PC-3 (cell line): Measurements from ENCODE around the gene KLHDC2. TPM values are rescaled to one million over a fixed set of nuclear protein-coding genes. Genes with fewer than 3 reads are reported as not detected.
"Not testable (repeated sequence)": the region's sequence is repeated elsewhere in the genome, so short reads cannot be mapped to it uniquely, and the experiment has no call there.

Experiments
- ATAC-seq: fragments of 200-7000 bp; cut with Tn5 transposase; 2 replicates; pipeline ENCODE4 v1.9.1; 2020; ENCODE audit warnings: mild to moderate bottlenecking, moderate library complexity
- BruUV-seq: library from RNA; stranded (reverse); fragments of 400-500 nt; replicated peaks from 2 replicates; lab custom pipeline; 2021; lab: Mats Ljungman, UMichigan
- CTCF ChIA-PET: fragments of 300-600 bp; sonication (Branson Sonifier 250); formaldehyde crosslinking; loops from one replicate; lab custom pipeline; 2022; ENCODE audit warnings: antibody characterized with exemption; lab: Charles Lee
- POLR2A ChIA-PET: fragments of 300-600 bp; sonication (Branson Sonifier 250); formaldehyde crosslinking; loops from one replicate; lab custom pipeline; 2022; ENCODE audit warnings: antibody characterized with exemption; ENCODE audit not compliant: unreplicated experiment; lab: Charles Lee
- DNase-seq: peaks from one replicate; pipeline ENCODE4 v3.0.0-alpha.2; 2015
- H2AFZ ChIP-seq: fragments of 300-600 bp; sonication (generic); 2 replicates; pipeline ENCODE4 v1.6.0; 2016; ENCODE audit warnings: antibody characterized with exemption, low read length
- H3F3A ChIP-seq: fragments of 300-600 bp; sonication (generic); one replicate; pipeline ENCODE4 v1.6.0; 2017; ENCODE audit warnings: antibody characterized with exemption, low read length, control low read depth, mild to moderate bottlenecking; ENCODE audit not compliant: unreplicated experiment
- H3K27ac ChIP-seq: fragments of 300-600 bp; sonication (generic); 2 replicates; pipeline ENCODE4 v1.5.1; 2016; ENCODE audit warnings: mild to moderate bottlenecking, low read length
- H3K27me3 ChIP-seq: fragments of 300-600 bp; sonication (generic); 2 replicates; pipeline ENCODE4 v1.6.1; 2016; ENCODE audit warnings: low read length, mixed read lengths
- H3K36me3 ChIP-seq: fragments of 300-600 bp; sonication (generic); 2 replicates; pipeline ENCODE4 v1.6.1; 2016; ENCODE audit warnings: low read depth, mixed run types, low read length, mixed read lengths
- H3K4me1 ChIP-seq: fragments of 300-600 bp; sonication (generic); 2 replicates; pipeline ENCODE4 v1.5.1; 2016; ENCODE audit warnings: low read length; ENCODE audit not compliant: insufficient read depth
- H3K4me2 ChIP-seq: fragments of 300-600 bp; sonication (generic); 2 replicates; pipeline ENCODE4 v1.6.0; 2016; ENCODE audit warnings: low read length
- H3K4me3 ChIP-seq: fragments of 300-600 bp; sonication (generic); 2 replicates; pipeline ENCODE4 v1.5.1; 2016; ENCODE audit warnings: mild to moderate bottlenecking, low read length, mixed read lengths
- H3K79me2 ChIP-seq: fragments of 300-600 bp; sonication (generic); 2 replicates; pipeline ENCODE4 v1.6.1; 2017; ENCODE audit warnings: low read length, mixed read lengths
- H3K9ac ChIP-seq: fragments of 300-600 bp; sonication (generic); 2 replicates; pipeline ENCODE4 v1.6.0; 2016; ENCODE audit warnings: mild to moderate bottlenecking, low read length
- H3K9me2 ChIP-seq: fragments of 300-600 bp; sonication (generic); replicated peaks from 2 replicates; pipeline ENCODE4 v1.6.1; 2016; ENCODE audit warnings: mixed run types, low read length, mixed read lengths
- H3K9me3 ChIP-seq: fragments of 300-600 bp; sonication (generic); 2 replicates; pipeline ENCODE4 v1.6.1; 2016; ENCODE audit warnings: low read length, mixed read lengths
- H4K20me1 ChIP-seq: fragments of 300-600 bp; sonication (generic); 2 replicates; pipeline ENCODE4 v1.6.1; 2016; ENCODE audit warnings: low read length, mixed read lengths
- CTCF ChIP-seq: fragments of 300-600 bp; sonication (generic); conservative IDR thresholded peaks from 2 replicates; pipeline ENCODE4 v1.5.1; 2017; ENCODE audit warnings: antibody characterized with exemption, low read depth, mild to moderate bottlenecking, low read length
- EZH2 ChIP-seq: fragments of 300-600 bp; sonication (generic); IDR thresholded peaks from one replicate; pipeline ENCODE4 v1.6.1; 2017; ENCODE audit warnings: antibody characterized with exemption, mild to moderate bottlenecking, low read length; ENCODE audit not compliant: unreplicated experiment
- EZH2phosphoT487 ChIP-seq: fragments of 300-600 bp; sonication (generic); IDR thresholded peaks from 2 replicates; pipeline ENCODE4 v1.6.1; 2018; ENCODE audit warnings: mild to moderate bottlenecking, antibody characterized with exemption, low read length, borderline replicate concordance
- intact Hi-C: fragments of 100-400 bp; cut with micrococcal nuclease; formaldehyde crosslinking; loops from 2 replicates; pipeline ENCODE4 v1.9.0; 2023
- total RNA-seq: library from RNA; depleted of rRNA; stranded (reverse); fragments of >200 nt; gene quantifications from 2 replicates; pipeline ENCODE4 v1.2.3, GENCODE V29; 2014

KLHDC2 gene
- total RNA-seq, 1 experiment from 2014 or later: 126 TPM

- no peak overlapping the region for H3K27ac ChIP-seq
- DNase-seq (no peak), ATAC-seq (no peak)
- H4K20me1 ChIP-seq: no peaks in the 10 kb centered on the region
- H3K4me2 ChIP-seq: no peak overlapping the region
- H3K9me3 ChIP-seq: no peaks in the 10 kb centered on the region
- TF ChIP-seq EZH2phosphoT487 (no peak), EZH2 (no peak), CTCF (no peak)
- H3K27me3 ChIP-seq: no peaks in the 10 kb centered on the region
- no peaks in the 10 kb centered on the region for H3K4me1 ChIP-seq
- no peak overlapping the region for H3K4me3 ChIP-seq
- no peaks in the 10 kb centered on the region for H3K36me3 ChIP-seq
- H3K9me2 ChIP-seq: no peaks in the 10 kb centered on the region
- CTCF ChIA-PET: no interaction called here
- no peak overlapping the region for H3K9ac ChIP-seq
- intact Hi-C loops: no loop called here
- no TSS peak for BruUV-seq
- POLR2A ChIA-PET: interaction anchor here (0.6 kb wide), 1 partner anchor 18 kb away, joined by 5 read pairs; no protein-coding TSS in a partner anchor
- no peaks in the 10 kb centered on the region for H3F3A ChIP-seq
- no peak overlapping the region for H2AFZ ChIP-seq
- H3K79me2 ChIP-seq: no peaks in the 10 kb centered on the region
Observed at GRCh38 chr14:49745191-49745590, 22.8 kb upstream of the KLHDC2 start.

- H3K79me2 ChIP-seq, H3K9me2 ChIP-seq, ATAC-seq, H3F3A ChIP-seq, H3K4me1 ChIP-seq, H3K9ac ChIP-seq, H3K27me3 ChIP-seq, intact Hi-C loops, H4K20me1 ChIP-seq, H3K4me3 ChIP-seq, H3K27ac ChIP-seq, DNase-seq, H2AFZ ChIP-seq, H3K36me3 ChIP-seq, BruUV-seq, H3K9me3 ChIP-seq, POLR2A ChIA-PET, CTCF ChIA-PET, H3K4me2 ChIP-seq: not testable (repeated sequence)
Observed at GRCh38 chr14:49746476-49746875, 21.5 kb upstream of the KLHDC2 start.

GRCh38 chr14:49754570-49755097, 13.3 kb upstream of the KLHDC2 start:
- BruUV-seq: no TSS peak
- H4K20me1 ChIP-seq: no peaks in the 10 kb centered on the region
- peak; percentile 59 for DNase-seq

More at GRCh38 chr14:49754570-49755097, 13.3 kb upstream of the KLHDC2 start:
- intact Hi-C loops: loop anchor here (5.0 kb wide), 1 partner anchor 47 kb away; no protein-coding TSS in a partner anchor
- Histone ChIP-seq H3K79me2 (no peaks in the 10 kb centered on the region), H3K27ac (no peak overlapping the region), H2AFZ (no peak overlapping the region), H3K4me2 (no peak overlapping the region), H3F3A (no peaks in the 10 kb centered on the region), H3K9ac (no peak overlapping the region), H3K9me2 (no peaks in the 10 kb centered on the region), H3K27me3 (no peaks in the 10 kb centered on the region), H3K4me1 (peaks cover 8% of the 10 kb centered on the region; the same call in 1 of the 2 replicates), H3K36me3 (no peaks in the 10 kb centered on the region), H3K4me3 (no peak overlapping the region), H3K9me3 (no peaks in the 10 kb centered on the region)
- POLR2A ChIA-PET: no interaction called here
- peak; percentile 100 for ATAC-seq
- TF ChIP-seq EZH2 (no peak), EZH2phosphoT487 (no peak), CTCF (no peak)
- CTCF ChIA-PET: no interaction called here
